ENCODE data around the gene DIP2B.
"Not testable (repeated sequence)": the region's sequence is repeated elsewhere in the genome, so short reads cannot be mapped to it uniquely, and the experiment has no call there.

The DIP2B gene

GRCh38 chr12:50520416-50521207, 15.8 kb downstream of the DIP2B start:
- no peak for DNase-seq (ENCODE audit: low read depth)

GRCh38 chr12:50521781-50522180, 17.0 kb downstream of the DIP2B start:
- not testable (repeated sequence) for DNase-seq (ENCODE audit: low read depth)

- DNase-seq (ENCODE audit: low read depth), result no peak
These were observed 19.0 kb downstream of the DIP2B start for GRCh38 chr12:50523772-50524171.

GRCh38 chr12:50524621-50525020, 19.8 kb downstream of the DIP2B start:
- no peak for DNase-seq (ENCODE audit: low read depth)

GRCh38 chr12:50525422-50525821, 20.6 kb downstream of the DIP2B start:
- no peak for DNase-seq (ENCODE audit: low read depth)

GRCh38 chr12:50527359-50527726, 22.6 kb downstream of the DIP2B start:
- no peak for DNase-seq (ENCODE audit: low read depth)

GRCh38 chr12:50528800-50529199, 24.0 kb downstream of the DIP2B start:
- DNase-seq (ENCODE audit: low read depth), result no peak

GRCh38 chr12:50529345-50529744, 24.6 kb downstream of the DIP2B start:
- no peak for DNase-seq (ENCODE audit: low read depth)

GRCh38 chr12:50530532-50530931, 25.7 kb downstream of the DIP2B start:
- no peak for DNase-seq (ENCODE audit: low read depth)

- DNase-seq (ENCODE audit: low read depth), result no peak
These were observed 28.4 kb downstream of the DIP2B start for GRCh38 chr12:50533203-50533584.

- no peak for DNase-seq (ENCODE audit: low read depth)
These were observed 29.2 kb downstream of the DIP2B start for GRCh38 chr12:50533971-50534370.

- no peak for DNase-seq (ENCODE audit: low read depth)
These were observed 32.2 kb downstream of the DIP2B start for GRCh38 chr12:50536831-50537537.

- no peak for DNase-seq (ENCODE audit: low read depth)
These were observed 32.7 kb downstream of the DIP2B start for GRCh38 chr12:50537538-50537919.

- DNase-seq (ENCODE audit: low read depth), result no peak
These were observed 33.4 kb downstream of the DIP2B start for GRCh38 chr12:50538182-50538581.

GRCh38 chr12:50541139-50541538, 36.4 kb downstream of the DIP2B start:
- DNase-seq (ENCODE audit: low read depth), result no peak

- DNase-seq (ENCODE audit: low read depth), result no peak
These were observed 37.7 kb downstream of the DIP2B start for GRCh38 chr12:50542448-50542847.

- DNase-seq (ENCODE audit: low read depth), result not testable (repeated sequence)
These were observed 38.4 kb downstream of the DIP2B start for GRCh38 chr12:50543188-50543587.

GRCh38 chr12:50545213-50545612, 40.4 kb downstream of the DIP2B start:
- DNase-seq (ENCODE audit: low read depth), result no peak

- DNase-seq (ENCODE audit: low read depth), result no peak
These were observed 41.0 kb downstream of the DIP2B start for GRCh38 chr12:50545786-50546185.

- DNase-seq (ENCODE audit: low read depth), result no peak
These were observed 41.9 kb downstream of the DIP2B start for GRCh38 chr12:50546441-50547318.

GRCh38 chr12:50547742-50548141, 43.0 kb downstream of the DIP2B start:
- DNase-seq (ENCODE audit: low read depth), result no peak

- DNase-seq (ENCODE audit: low read depth), result no peak
These were observed 45.1 kb downstream of the DIP2B start for GRCh38 chr12:50549885-50550284.

Data from fibroblast of the conjunctiva (primary cell).